T-cell (primary cell): ENCODE results near the gene CENPK. TPM values are rescaled to one million over a fixed set of nuclear protein-coding genes. Genes with fewer than 3 reads are reported as not detected.
A peak's percentile ranks its signal among the peaks of the same experiment; 100 is the strongest.

Source experiments
- ATAC-seq, 4 experiments: fragments of 200-7000 bp in 3 of 4; fragments of 150-1000 bp in 1 of 4; cut with Tn5 transposase; replicated peaks in 1 of 4; 1 replicate in 3 of 4; 2 replicates in 1 of 4; pipeline ENCODE4 v1.10.0; 2021; ENCODE audit warnings: moderate library complexity in 3 of 4, mild to moderate bottlenecking in 2 of 4, moderate number of reproducible peaks in 1 of 4
- CTCF ChIA-PET, 2 donors: fragments of 300-600 bp; sonication (Branson Sonifier 250); formaldehyde crosslinking; loops; one replicate each; lab custom pipeline; 2022; ENCODE audit warnings: antibody characterized with exemption in 2 of 2; lab: Charles Lee
- POLR2A ChIA-PET, 2 donors: fragments of 300-600 bp; sonication (Branson Sonifier 250); formaldehyde crosslinking; loops; one replicate each; lab custom pipeline; 2022; ENCODE audit warnings: antibody characterized with exemption in 2 of 2; lab: Charles Lee
- DNase-seq, 35 experiments: peaks; one replicate each; pipeline versions ENCODE4 v3.0.0 to v3.0.0-alpha.2; 2013 to 2023
- H3K27ac ChIP-seq: one replicate; pipeline ENCODE4 v1.5.1; 2013; ENCODE audit warnings: low read length
- H3K27me3 ChIP-seq, 2 experiments: replicated peaks in 1 of 2; 1 replicate in 1 of 2; 2 replicates in 1 of 2; pipeline versions ENCODE4 v1.6.1 to v1.7.0; 2013; ENCODE audit warnings: low read length in 1 of 2, mixed read lengths in 1 of 2; ENCODE audit not compliant: control insufficient read depth in 2 of 2, insufficient read depth in 2 of 2; ENCODE audit errors: extremely low read depth in 1 of 2
- H3K36me3 ChIP-seq, 2 donors: 1 replicate in 1 of 2; 2 replicates in 1 of 2; pipeline versions ENCODE4 v1.6.1 to v1.7.0; 2013; ENCODE audit warnings: low read length in 1 of 2; ENCODE audit not compliant: control insufficient read depth in 2 of 2, insufficient read depth in 1 of 2; ENCODE audit errors: extremely low read depth in 1 of 2
- H3K4me1 ChIP-seq, 2 experiments: 1 replicate in 1 of 2; 2 replicates in 1 of 2; pipeline versions ENCODE4 v1.6.1 to v1.7.0; 2013; ENCODE audit warnings: low read length in 2 of 2, mixed read lengths in 1 of 2; ENCODE audit not compliant: insufficient read depth in 2 of 2, control insufficient read depth in 1 of 2; ENCODE audit errors: extremely low read depth in 1 of 2
- H3K4me3 ChIP-seq, 2 donors: 1 replicate in 1 of 2; 2 replicates in 1 of 2; pipeline versions ENCODE4 v1.5.1 to v1.7.0; 2013; ENCODE audit warnings: mild to moderate bottlenecking in 2 of 2, low read length in 1 of 2, moderate library complexity in 1 of 2; ENCODE audit not compliant: control insufficient read depth in 1 of 2; ENCODE audit errors: extremely low read depth in 1 of 2
- H3K9me3 ChIP-seq: 2 replicates; pipeline ENCODE4 v1.7.0; 2013
- H3K27ac Mint-ChIP-seq, 2 donors: one replicate each; pipeline ENCODE4 v1.8.0; 2020 to 2021; ENCODE audit warnings: mild to moderate bottlenecking in 2 of 2, mixed read lengths in 2 of 2
- H3K27me3 Mint-ChIP-seq, 2 donors: one replicate each; pipeline ENCODE4 v1.8.0; 2021 to 2022; ENCODE audit warnings: mixed read lengths in 2 of 2
- H3K36me3 Mint-ChIP-seq: one replicate; pipeline ENCODE4 v1.8.0; 2021; ENCODE audit warnings: mixed read lengths
- H3K4me1 Mint-ChIP-seq, 3 donors: one replicate each; pipeline ENCODE4 v1.8.0; 2020 to 2022; ENCODE audit warnings: mixed read lengths in 3 of 3, mild to moderate bottlenecking in 1 of 3
- H3K4me3 Mint-ChIP-seq, 3 donors: one replicate each; pipeline ENCODE4 v1.8.0; 2020 to 2022; ENCODE audit warnings: mild to moderate bottlenecking in 3 of 3, mixed read lengths in 3 of 3, moderate library complexity in 3 of 3
- H3K9me3 Mint-ChIP-seq, 3 donors: one replicate each; pipeline ENCODE4 v1.8.0; 2020 to 2022; ENCODE audit warnings: mixed read lengths in 3 of 3
- WGBS: methylation state at CpG from one replicate; pipeline ENCODE4 v1.1.5; 2013; ENCODE audit warnings: missing lambda C conversion rate; ENCODE audit not compliant: insufficient coverage; 5-methylcytosine and 5-hydroxymethylcytosine counted together
- total RNA-seq, 35 experiments: library from RNA in 6 of 35; stranded (reverse) in 6 of 35; fragments of 120-200 nt in 1 of 35; gene quantifications; one replicate each; pipeline versions ENCODE4 v1.2.1 to v1.2.4 and lab custom pipeline; 2013 to 2026

The CENPK gene
- total RNA-seq, 5 donors from 2014 or later (not counting 1 experiment from before 2014, with no cell fraction given), result 12.4 to 85.4 (median 50.5) TPM

- no peak for DNase-seq
These were observed 27.4 kb downstream of the CENPK start for GRCh38 chr5:65535529-65535987.

GRCh38 chr5:65530904-65531303 is 32.1 kb downstream of the CENPK start:
- H3K27ac Mint-ChIP-seq, result no peak overlapping the region
- no peaks in the 10 kb centered on the region for H3K27me3 Mint-ChIP-seq
- no peaks in the 10 kb centered on the region for H3K9me3 Mint-ChIP-seq
- H3K4me1 Mint-ChIP-seq, result no peaks in the 10 kb centered on the region
- Histone ChIP-seq H3K36me3 (peaks cover 7 to 10% of the 10 kb centered on the region in 2 donors), H3K4me3 (no peak overlapping the region), H3K4me1 (no peaks in the 10 kb centered on the region), H3K9me3 (no peaks in the 10 kb centered on the region), H3K27me3 (no peaks in the 10 kb centered on the region), H3K27ac (no peak overlapping the region)
- ATAC-seq (no peak), DNase-seq (no peak)
- ChIA-PET POLR2A (interaction anchor here (0.6 to 0.7 kb wide), 5 partner anchors 14 to 1261 kb away, joined by 3 to 6 read pairs (median 4); no protein-coding TSS in a partner anchor), CTCF (no interaction called here)
- no CpG with 5 or more reads among the region's 1 CpG for WGBS
- no peak overlapping the region for H3K4me3 Mint-ChIP-seq
- H3K36me3 Mint-ChIP-seq, result peaks cover 10% of the 10 kb centered on the region

More at GRCh38 chr5:65535529-65535987, 27.4 kb downstream of the CENPK start:
- Histone ChIP-seq H3K4me1 (no peaks in the 10 kb centered on the region), H3K36me3 (peaks cover 12 to 13% of the 10 kb centered on the region in 2 donors), H3K9me3 (no peaks in the 10 kb centered on the region), H3K27ac (no peak overlapping the region), H3K4me3 (no peak overlapping the region), H3K27me3 (no peaks in the 10 kb centered on the region)
- Mint-ChIP-seq H3K9me3 (no peaks in the 10 kb centered on the region), H3K4me1 (no peaks in the 10 kb centered on the region), H3K27me3 (no peaks in the 10 kb centered on the region), H3K4me3 (no peak overlapping the region), H3K36me3 (peaks cover 9% of the 10 kb centered on the region), H3K27ac (peak overlapping the region in 1 of 2 donors; percentile 1)
- POLR2A ChIA-PET, result no interaction called here
- WGBS, result 92% methylated on average over 2 of the region's 6 CpGs
- CTCF ChIA-PET, result no interaction called here
- no peak for ATAC-seq

GRCh38 chr5:65525726-65526125 is 37.2 kb downstream of the CENPK start:
- POLR2A ChIA-PET, result no interaction called here
- Mint-ChIP-seq H3K36me3 (peaks cover 16% of the 10 kb centered on the region), H3K27me3 (no peaks in the 10 kb centered on the region), H3K4me3 (no peak overlapping the region), H3K27ac (no peak overlapping the region), H3K9me3 (no peaks in the 10 kb centered on the region), H3K4me1 (no peaks in the 10 kb centered on the region)
- DNase-seq (no peak), ATAC-seq (no peak)
- no CpG with 5 or more reads among the region's 3 CpGs for WGBS
- CTCF ChIA-PET, result no interaction called here
- H3K36me3 ChIP-seq, result peaks cover 5 to 18% of the 10 kb centered on the region in 2 donors
- no peaks in the 10 kb centered on the region for H3K27me3 ChIP-seq
- H3K27ac ChIP-seq, result no peak overlapping the region
- H3K9me3 ChIP-seq, result no peaks in the 10 kb centered on the region
- no peaks in the 10 kb centered on the region for H3K4me1 ChIP-seq
- H3K4me3 ChIP-seq, result no peak overlapping the region

GRCh38 chr5:65512170-65512937 is 50.6 kb downstream of the CENPK start:
- CTCF ChIA-PET, result no interaction called here
- Mint-ChIP-seq H3K36me3 (no peaks in the 10 kb centered on the region), H3K27ac (no peak overlapping the region), H3K27me3 (no peaks in the 10 kb centered on the region), H3K4me1 (peaks cover 0 to 3% (median 0%) of the 10 kb centered on the region in 3 donors), H3K9me3 (no peaks in the 10 kb centered on the region), H3K4me3 (no peak overlapping the region)
- POLR2A ChIA-PET, result no interaction called here
- H3K27ac ChIP-seq, result no peak overlapping the region
- no peak overlapping the region for H3K4me3 ChIP-seq
- WGBS, result no CpG with 5 or more reads among the region's 6 CpGs
- ATAC-seq, result no peak
- H3K4me1 ChIP-seq, result no peaks in the 10 kb centered on the region
- no peak for DNase-seq
- no peaks in the 10 kb centered on the region for H3K36me3 ChIP-seq
- no peaks in the 10 kb centered on the region for H3K9me3 ChIP-seq
- H3K27me3 ChIP-seq, result no peaks in the 10 kb centered on the region

- DNase-seq, result no peak
- ChIA-PET CTCF (interaction anchor here in 1 of 2 donors (0.6 kb wide), 1 partner anchor 50 kb away, joined by 4 read pairs; no protein-coding TSS in a partner anchor), POLR2A (interaction anchor here in 1 of 2 donors (0.6 kb wide), 1 partner anchor 22 kb away, joined by 4 read pairs; no protein-coding TSS in a partner anchor)
- Mint-ChIP-seq H3K36me3 (no peaks in the 10 kb centered on the region), H3K4me3 (no peak overlapping the region), H3K4me1 (peaks cover 0 to 3% (median 0%) of the 10 kb centered on the region in 3 donors), H3K9me3 (no peaks in the 10 kb centered on the region), H3K27ac (no peak overlapping the region), H3K27me3 (no peaks in the 10 kb centered on the region)
- Histone ChIP-seq H3K27ac (no peak overlapping the region), H3K4me3 (no peak overlapping the region), H3K27me3 (no peaks in the 10 kb centered on the region), H3K9me3 (no peaks in the 10 kb centered on the region), H3K4me1 (no peaks in the 10 kb centered on the region), H3K36me3 (no peaks in the 10 kb centered on the region)
- ATAC-seq, result no peak
- no CpG with 5 or more reads among the region's 2 CpGs for WGBS
These were observed 54.0 kb downstream of the CENPK start for GRCh38 chr5:65508978-65509377.

- no peak overlapping the region for H3K27ac ChIP-seq
- no peaks in the 10 kb centered on the region for H3K4me1 Mint-ChIP-seq
- H3K36me3 ChIP-seq, result no peaks in the 10 kb centered on the region
- ATAC-seq, result no peak
- no peaks in the 10 kb centered on the region for H3K36me3 Mint-ChIP-seq
- no peaks in the 10 kb centered on the region for H3K27me3 Mint-ChIP-seq
- H3K9me3 Mint-ChIP-seq, result no peaks in the 10 kb centered on the region
- H3K4me3 Mint-ChIP-seq, result no peak overlapping the region
- H3K4me3 ChIP-seq, result no peak overlapping the region
- ChIA-PET CTCF (no interaction called here), POLR2A (no interaction called here)
- H3K27me3 ChIP-seq, result no peaks in the 10 kb centered on the region
- no peak for DNase-seq
- H3K27ac Mint-ChIP-seq, result no peak overlapping the region
- H3K9me3 ChIP-seq, result no peaks in the 10 kb centered on the region
- no CpG with 5 or more reads among the region's 3 CpGs for WGBS
- no peaks in the 10 kb centered on the region for H3K4me1 ChIP-seq
These were observed 56.0 kb downstream of the CENPK start for GRCh38 chr5:65506961-65507360.
